ENCODE results near the gene UHRF2.
A peak's percentile ranks its signal among the peaks of the same experiment; 100 is the strongest.
"Not testable (repeated sequence)": the region's sequence is repeated elsewhere in the genome, so short reads cannot be mapped to it uniquely, and the experiment has no call there.

Gene UHRF2, protein sequence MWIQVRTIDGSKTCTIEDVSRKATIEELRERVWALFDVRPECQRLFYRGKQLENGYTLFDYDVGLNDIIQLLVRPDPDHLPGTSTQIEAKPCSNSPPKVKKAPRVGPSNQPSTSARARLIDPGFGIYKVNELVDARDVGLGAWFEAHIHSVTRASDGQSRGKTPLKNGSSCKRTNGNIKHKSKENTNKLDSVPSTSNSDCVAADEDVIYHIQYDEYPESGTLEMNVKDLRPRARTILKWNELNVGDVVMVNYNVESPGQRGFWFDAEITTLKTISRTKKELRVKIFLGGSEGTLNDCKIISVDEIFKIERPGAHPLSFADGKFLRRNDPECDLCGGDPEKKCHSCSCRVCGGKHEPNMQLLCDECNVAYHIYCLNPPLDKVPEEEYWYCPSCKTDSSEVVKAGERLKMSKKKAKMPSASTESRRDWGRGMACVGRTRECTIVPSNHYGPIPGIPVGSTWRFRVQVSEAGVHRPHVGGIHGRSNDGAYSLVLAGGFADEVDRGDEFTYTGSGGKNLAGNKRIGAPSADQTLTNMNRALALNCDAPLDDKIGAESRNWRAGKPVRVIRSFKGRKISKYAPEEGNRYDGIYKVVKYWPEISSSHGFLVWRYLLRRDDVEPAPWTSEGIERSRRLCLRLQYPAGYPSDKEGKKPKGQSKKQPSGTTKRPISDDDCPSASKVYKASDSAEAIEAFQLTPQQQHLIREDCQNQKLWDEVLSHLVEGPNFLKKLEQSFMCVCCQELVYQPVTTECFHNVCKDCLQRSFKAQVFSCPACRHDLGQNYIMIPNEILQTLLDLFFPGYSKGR

DNA sequence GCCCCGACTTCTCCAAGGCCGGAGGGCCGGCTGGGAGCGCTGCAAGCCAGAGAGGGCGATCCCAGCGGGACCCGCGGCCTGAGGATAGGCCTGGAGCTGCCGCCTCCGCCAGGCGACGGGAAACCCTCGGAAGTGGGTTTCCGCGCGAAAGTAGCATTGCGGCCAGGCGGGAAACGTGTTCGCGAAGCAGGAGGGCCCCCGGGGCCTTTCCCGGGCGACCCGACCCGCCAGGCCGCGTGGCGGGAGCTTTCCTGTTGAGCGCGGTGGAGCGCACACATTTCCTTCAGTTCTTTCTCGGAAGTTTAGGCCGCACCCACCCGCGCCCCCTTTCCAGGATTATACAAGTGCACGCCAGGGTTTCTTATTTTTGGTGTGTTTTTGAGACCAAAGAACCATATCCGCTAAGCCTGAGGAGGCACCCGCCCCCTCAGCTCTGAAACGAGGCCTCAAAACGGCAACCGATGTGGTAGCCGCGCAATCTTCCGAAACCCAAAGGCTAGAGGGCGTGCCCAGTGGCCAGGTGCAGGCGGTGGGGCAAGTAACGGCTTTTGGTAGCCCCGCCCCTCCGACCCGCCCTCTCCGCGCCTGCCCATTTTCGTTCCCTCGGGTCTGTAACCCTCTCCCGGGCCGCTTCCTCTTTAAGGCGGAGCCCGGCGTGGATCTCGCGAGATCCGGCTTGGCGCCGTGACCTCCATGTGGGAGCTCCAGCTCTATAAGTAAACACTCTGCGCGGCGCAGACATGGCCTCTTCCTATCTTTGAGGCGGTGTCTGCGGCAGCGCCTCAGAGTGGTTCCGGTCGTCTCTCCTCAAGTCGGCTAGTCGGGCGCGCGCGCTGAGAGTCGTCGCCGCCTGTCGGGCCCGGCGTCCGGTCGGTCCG lies at the start of gene UHRF2:
Gene UHRF2, plus strand, starts transcription at position 713 of the 878 bp plus-strand sequence. CDS start 292 bp downstream, outside the sequence.
- peak; percentile 92 for ATAC-seq
- DNase-seq, result peak; percentile 99

DNA sequence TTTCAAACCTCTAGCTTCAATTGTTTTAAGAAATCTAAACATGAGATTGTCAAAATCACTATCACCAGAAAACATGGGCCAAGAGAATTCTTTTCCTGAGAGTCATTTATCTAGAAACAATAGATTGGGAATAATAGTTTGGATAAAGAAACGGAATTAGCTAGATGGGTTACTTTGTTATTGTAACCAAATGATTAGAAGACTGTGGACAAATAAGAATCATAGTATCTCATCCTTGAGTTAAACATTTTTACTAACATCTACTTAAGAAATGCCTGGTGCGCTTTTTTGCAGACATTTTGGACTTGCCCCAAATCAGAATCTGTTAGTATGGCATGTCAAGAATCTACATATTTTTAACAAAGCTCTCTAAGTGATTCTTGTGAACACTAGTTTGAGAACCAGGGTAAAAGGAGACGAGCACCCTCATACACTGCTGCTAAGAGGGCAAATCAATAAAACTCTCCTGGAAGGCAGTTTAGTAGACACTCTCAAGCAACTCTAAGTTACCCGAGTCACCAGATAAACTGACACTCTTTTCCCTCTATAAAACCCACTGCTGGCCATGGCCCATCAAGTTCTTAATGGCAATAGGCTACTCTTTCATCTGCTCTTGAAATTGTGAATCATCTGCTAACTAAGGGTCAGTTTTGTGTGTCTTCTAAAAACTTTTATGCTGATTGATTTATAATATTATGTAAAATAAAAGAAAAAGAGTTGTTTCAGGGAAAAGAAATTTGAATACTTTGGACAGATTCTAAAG lies 45.7 kb upstream of the UHRF2 start:
- DNase-seq, result no peak

DNA sequence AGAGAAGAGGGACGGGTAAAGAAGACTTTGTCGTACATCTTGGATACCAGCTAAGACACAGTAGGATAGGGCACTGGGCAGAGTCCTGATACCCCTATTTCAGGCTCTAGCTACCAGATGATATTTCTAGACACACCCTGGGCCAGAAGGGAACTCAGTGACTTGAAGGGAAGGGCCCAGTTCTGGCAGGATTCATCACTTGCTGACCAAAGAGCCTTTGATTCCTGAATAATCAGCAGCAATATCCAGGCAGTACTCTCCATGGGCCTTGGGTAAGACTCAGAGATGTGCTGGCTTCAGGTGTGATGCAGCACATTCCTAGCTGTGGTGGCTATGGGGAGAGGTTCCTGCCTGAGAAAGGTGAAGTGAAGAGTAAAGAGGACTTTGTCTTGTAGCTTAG lies 44.2 kb upstream of the UHRF2 start:
- ATAC-seq, result no peak
- DNase-seq, result no peak

More for the DNA sequence above, 45.7 kb upstream of the UHRF2 start:
- ATAC-seq, result no peak

GRCh38 chr9:6381477-6382012 lies 31.5 kb upstream of the UHRF2 start:
- not testable (repeated sequence) for DNase-seq, ATAC-seq

- no peak for DNase-seq
- ATAC-seq, result no peak
Observed at GRCh38 chr9:6382681-6383080, 30.3 kb upstream of the UHRF2 start.

DNA sequence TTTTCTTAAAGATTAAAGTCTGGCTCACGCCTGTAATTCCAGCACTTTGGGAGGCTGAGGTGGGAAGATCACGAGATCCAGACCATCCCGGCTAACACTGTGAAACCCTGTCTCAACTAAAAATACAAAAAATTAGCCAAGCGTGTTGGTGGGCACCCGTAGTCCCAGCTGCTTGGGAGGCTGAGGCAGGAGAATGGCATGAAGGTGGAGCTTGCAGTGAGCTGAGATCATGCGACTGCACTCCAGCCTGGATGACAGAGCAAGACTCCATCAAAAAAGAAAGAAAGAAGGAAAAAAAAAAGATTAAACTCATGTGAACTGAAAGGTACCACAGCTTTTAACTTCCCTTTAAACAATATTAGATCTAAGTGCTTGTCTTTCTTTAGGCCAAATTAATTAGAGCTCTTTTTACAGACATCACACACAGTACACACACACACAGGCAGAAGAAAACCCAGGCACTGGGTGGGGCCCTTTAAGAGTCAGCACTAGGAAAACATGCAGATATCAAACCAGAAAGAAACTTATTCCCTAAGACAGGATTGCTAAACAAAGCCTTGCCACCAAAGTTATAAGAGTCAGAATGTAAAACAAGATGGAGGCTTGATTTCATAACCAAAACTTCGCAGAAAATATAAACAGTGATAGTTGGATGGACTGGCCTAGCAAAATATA lies 29.3 kb upstream of the UHRF2 start:
- ATAC-seq (no peak), DNase-seq (no peak)

DNA sequence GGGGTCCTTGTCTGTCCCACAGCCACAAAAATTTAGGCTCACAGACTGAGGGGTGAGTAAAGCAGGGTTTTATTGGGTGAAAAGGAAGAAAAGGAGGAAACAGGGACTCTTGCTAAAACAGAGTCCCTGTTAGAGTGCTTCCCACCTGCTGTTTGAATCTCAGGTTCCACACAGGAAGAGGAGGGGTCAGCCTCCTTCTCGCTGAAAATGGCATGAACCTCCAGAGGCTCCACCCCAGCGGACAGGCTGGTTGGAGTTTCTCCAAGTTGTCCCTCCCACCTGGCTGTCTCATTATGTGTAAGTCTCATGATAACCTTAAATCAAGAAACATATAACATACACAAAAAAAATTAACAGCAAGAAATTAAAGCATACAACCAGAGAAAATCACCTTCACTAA lies 28.3 kb upstream of the UHRF2 start:
- DNase-seq (no peak), ATAC-seq (no peak)

DNA sequence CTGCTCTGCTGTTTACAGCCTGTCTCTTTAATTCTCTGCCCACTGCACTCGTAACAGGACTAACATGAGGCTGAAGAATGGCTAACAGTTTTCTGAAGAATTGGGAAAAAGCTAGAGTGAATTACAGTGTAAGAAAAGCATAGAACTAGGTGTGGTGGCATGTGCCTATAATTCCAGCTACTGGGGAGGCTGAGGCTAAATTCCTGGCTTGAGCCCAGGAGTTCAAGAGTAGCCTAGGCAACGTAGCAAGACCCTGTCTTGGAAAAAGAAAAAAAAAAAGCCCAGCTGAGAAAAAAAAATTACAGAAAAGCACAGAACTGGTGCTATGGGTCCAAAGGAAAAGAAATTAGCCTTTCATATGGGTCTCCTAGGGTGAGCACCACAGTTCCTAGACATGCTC lies 13.9 kb upstream of the UHRF2 start:
- no peak for ATAC-seq
- DNase-seq, result no peak

GRCh38 chr9:6405371-6405770 lies 7.6 kb upstream of the UHRF2 start:
- ATAC-seq, result no peak
- no peak for DNase-seq

GRCh38 chr9:6407778-6408177 lies 5.2 kb upstream of the UHRF2 start:
- ATAC-seq, result no peak
- DNase-seq, result no peak

GRCh38 chr9:6408320-6408719 lies 4.7 kb upstream of the UHRF2 start:
- no peak for DNase-seq
- ATAC-seq, result no peak

DNA sequence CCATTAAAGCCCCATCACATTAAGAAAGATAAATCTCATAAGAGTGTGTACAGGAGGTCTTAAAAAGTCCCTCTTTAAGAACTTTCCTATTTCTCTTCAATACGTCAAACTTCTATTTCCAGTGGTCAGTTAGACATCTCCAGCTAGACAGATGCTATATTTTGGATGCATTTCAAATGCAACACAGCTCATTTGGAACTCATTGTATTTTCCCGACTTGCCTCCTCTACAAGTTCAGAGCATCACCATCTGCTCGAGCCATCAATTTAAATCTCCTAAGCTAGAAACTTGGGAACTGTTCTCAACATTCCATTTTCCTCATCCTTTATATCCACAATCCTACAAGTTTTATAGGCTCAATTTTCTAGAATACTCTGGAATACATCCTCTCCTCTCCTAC lies 3.2 kb upstream of the UHRF2 start:
- ATAC-seq (no peak), DNase-seq (no peak)

DNA sequence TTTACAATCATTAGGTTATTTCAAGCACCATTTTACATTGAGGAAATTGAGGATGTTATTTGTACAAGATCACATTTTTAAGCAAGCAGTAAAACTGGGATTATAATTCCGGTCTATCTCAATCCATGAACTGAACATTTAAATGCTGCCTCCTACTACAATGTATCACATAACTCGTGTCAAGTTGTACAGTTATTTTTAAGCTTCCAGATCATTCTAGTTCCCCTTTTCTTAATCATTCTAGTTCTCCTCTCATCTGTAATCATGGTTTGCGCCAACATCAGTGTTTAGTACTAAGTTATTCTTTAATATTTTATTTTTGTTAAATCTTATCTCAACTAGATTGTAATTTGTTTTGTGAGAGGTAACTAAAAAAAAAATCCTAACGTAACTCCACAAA lies 2.4 kb upstream of the UHRF2 start:
- DNase-seq, result no peak
- ATAC-seq, result no peak

- DNase-seq (peak; percentile 49), ATAC-seq (peak; percentile 0)
Observed at GRCh38 chr9:6413365-6414246, 607 bp downstream of the UHRF2 start.

DNA sequence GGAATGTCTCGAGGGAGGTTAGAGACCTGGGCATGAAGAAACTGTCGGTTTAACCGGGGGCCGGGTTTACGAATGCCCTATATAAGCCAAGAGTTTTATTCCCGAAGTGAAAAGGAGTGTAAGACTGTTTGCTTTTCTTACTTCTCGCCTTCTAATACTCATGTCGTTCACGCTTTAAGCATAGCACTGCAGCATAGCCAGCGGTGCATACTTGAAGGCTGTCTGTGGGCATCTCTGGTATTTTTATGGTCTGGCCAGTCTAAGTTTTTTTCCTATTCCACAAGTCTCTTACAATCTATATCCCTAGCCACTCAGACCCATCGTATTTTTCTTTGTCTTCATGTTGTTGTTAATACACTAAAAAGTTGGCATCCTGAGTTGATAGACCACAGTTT lies 1.2 kb downstream of the UHRF2 start:
- no peak for DNase-seq
- no peak for ATAC-seq

- ATAC-seq (no peak), DNase-seq (no peak)
Observed at GRCh38 chr9:6415266-6415665, 2.3 kb downstream of the UHRF2 start.

DNA sequence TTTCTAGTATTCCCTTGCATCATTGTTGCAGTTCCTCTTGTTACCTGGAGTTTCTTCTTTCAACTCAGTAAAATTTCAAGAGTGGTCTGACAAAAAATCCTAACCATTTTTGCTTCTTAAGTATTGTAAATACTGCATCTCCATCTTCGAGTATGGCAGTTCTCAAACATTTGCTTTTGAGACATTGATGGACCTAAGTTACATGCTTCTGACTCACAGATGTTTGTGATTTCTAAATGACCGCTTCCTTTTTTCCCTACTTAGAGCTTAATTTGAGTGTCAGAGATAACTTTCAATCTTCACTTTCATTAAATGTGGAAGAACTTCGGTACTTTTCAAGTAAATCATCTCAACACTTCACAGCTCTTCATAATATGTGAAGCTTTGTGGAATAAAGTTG lies 4.2 kb downstream of the UHRF2 start:
- ATAC-seq (no peak), DNase-seq (no peak)

- DNase-seq (no peak), ATAC-seq (no peak)
Observed at GRCh38 chr9:6418764-6419163, 5.8 kb downstream of the UHRF2 start.

DNA sequence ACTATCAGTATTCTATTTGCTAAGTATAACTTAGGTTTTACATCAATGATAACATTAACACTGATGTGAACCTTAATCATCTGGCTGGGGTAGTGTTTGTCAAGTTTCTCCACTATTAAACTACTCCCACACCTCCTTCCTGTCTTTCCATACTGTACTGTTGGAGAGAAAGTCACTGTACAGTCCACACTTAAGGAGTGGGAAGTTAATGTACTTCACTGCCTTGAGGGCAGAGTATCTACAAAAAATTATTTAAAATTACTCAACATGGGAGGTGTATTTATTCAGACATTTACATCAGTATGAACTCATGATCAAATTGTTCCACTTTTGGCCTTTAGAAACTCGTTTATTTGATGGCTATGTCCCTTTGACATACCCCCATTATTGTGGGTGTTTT lies 11.9 kb downstream of the UHRF2 start:
- no peak for ATAC-seq
- DNase-seq, result no peak

- ATAC-seq, result no peak
- no peak for DNase-seq
Observed at GRCh38 chr9:6426117-6426516, 13.1 kb downstream of the UHRF2 start.

All from stimulated activated naive CD8-positive, alpha-beta T cell treated with anti-CD3 and anti-CD28 coated beads, Interleukin-15, Interleukin-2, amounts not matched to agents 100 U/mL and 50 U/mL, for 24 hours (primary cell).